PC-3 (cell line): ENCODE data around the gene NFKBIL1.

ENCODE experiments used
- EZH2phosphoT487 ChIP-seq: fragments of 300-600 bp; sonication (generic); IDR thresholded peaks from 2 replicates; pipeline ENCODE4 v1.6.1; 2018; ENCODE audit warnings: mild to moderate bottlenecking, antibody characterized with exemption, low read length, borderline replicate concordance
- TF ChIP-seq, protein P1 (sequence below): fragments of 300-600 bp; sonication (generic); conservative IDR thresholded peaks from 2 replicates; pipeline ENCODE4 v1.5.1; 2017; ENCODE audit warnings: antibody characterized with exemption, low read depth, mild to moderate bottlenecking, low read length

DNA sequence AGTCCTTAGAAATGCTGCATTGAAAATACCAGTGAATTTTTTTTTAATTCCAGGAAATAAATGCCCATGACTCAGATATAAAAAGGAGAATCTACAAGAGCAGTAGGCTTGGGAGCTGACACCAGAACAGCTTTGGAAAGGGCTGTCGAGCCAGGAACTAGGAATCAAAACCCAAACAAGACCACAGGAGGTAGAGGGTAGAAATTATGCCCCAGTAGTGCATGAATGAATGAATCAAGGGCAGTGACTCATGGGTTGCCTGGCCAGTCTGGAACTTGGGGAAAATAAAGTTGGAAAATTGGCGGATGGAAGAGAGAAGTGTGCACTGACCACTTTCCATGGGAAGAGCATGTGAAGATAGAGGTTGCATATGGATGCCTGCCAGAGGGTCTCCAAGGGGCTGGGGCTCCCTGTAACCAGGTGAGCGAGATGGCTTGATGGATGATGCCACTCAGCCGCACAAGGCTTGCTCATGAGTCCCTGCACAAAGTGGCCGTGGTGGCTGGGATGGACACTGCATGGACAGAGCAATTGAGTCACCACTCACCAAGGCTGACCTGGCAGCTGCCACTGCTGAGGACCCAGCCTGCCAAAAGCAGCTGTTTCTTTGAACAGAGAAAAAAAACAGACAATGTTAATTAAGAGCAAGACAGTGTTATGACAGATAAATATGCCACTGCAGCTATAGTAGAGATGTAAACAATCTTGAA, 33.8 kb upstream of the NFKBIL1 start:
- TF ChIP-seq, protein P1, sequence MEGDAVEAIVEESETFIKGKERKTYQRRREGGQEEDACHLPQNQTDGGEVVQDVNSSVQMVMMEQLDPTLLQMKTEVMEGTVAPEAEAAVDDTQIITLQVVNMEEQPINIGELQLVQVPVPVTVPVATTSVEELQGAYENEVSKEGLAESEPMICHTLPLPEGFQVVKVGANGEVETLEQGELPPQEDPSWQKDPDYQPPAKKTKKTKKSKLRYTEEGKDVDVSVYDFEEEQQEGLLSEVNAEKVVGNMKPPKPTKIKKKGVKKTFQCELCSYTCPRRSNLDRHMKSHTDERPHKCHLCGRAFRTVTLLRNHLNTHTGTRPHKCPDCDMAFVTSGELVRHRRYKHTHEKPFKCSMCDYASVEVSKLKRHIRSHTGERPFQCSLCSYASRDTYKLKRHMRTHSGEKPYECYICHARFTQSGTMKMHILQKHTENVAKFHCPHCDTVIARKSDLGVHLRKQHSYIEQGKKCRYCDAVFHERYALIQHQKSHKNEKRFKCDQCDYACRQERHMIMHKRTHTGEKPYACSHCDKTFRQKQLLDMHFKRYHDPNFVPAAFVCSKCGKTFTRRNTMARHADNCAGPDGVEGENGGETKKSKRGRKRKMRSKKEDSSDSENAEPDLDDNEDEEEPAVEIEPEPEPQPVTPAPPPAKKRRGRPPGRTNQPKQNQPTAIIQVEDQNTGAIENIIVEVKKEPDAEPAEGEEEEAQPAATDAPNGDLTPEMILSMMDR, result no peak
- no peak for TF ChIP-seq EZH2phosphoT487
